Activated effector memory CD4-positive, alpha-beta T cell treated with Interleukin-2 at 50 U/mL for 16 hours (primary cell): ENCODE data around the gene NOM1.
"Not testable (repeated sequence)": the region's sequence is repeated elsewhere in the genome, so short reads cannot be mapped to it uniquely, and the experiment has no call there.

ENCODE experiments used
- DNase-seq: peaks from one replicate; pipeline ENCODE4 v3.0.0-alpha.2; 2020

Gene NOM1

GRCh38 chr7:156940421-156941122, 8.9 kb upstream of the NOM1 start:
- DNase-seq = no peak

GRCh38 chr7:156941393-156942182, 7.9 kb upstream of the NOM1 start:
- DNase-seq = no peak

- no peak for DNase-seq
These were observed 6.8 kb upstream of the NOM1 start for GRCh38 chr7:156942708-156943090.

- no peak for DNase-seq
These were observed 6.1 kb upstream of the NOM1 start for GRCh38 chr7:156943091-156944041.

GRCh38 chr7:156944876-156945275, 4.6 kb upstream of the NOM1 start:
- DNase-seq = no peak

GRCh38 chr7:156947120-156947843, 2.2 kb upstream of the NOM1 start:
- no peak for DNase-seq

- no peak for DNase-seq
These were observed 1.2 kb upstream of the NOM1 start for GRCh38 chr7:156948361-156948760.

GRCh38 chr7:156950381-156950858, 908 bp downstream of the NOM1 start:
- DNase-seq = no peak

- DNase-seq = not testable (repeated sequence)
These were observed 3.7 kb downstream of the NOM1 start for GRCh38 chr7:156953215-156953614.

- DNase-seq = no peak
These were observed 5.4 kb downstream of the NOM1 start for GRCh38 chr7:156954941-156955340.

- DNase-seq = no peak
These were observed 7.2 kb downstream of the NOM1 start for GRCh38 chr7:156956727-156957126.

- DNase-seq = no peak
These were observed 12.6 kb downstream of the NOM1 start for GRCh38 chr7:156962145-156962544.

GRCh38 chr7:156962897-156963296, 13.4 kb downstream of the NOM1 start:
- DNase-seq = no peak

GRCh38 chr7:156963472-156963871, 14.0 kb downstream of the NOM1 start:
- DNase-seq = no peak

GRCh38 chr7:156964971-156965370, 15.5 kb downstream of the NOM1 start:
- no peak for DNase-seq

- no peak for DNase-seq
These were observed 16.9 kb downstream of the NOM1 start for GRCh38 chr7:156966387-156966786.

GRCh38 chr7:156968183-156968582, 18.7 kb downstream of the NOM1 start:
- DNase-seq = no peak

GRCh38 chr7:156969972-156970420, 20.5 kb downstream of the NOM1 start:
- DNase-seq = no peak

- DNase-seq = no peak
These were observed 26.1 kb downstream of the NOM1 start for GRCh38 chr7:156975620-156976019.

- DNase-seq = no peak
These were observed 29.6 kb downstream of the NOM1 start for GRCh38 chr7:156979007-156979606.

GRCh38 chr7:156979711-156980110, 30.2 kb downstream of the NOM1 start:
- DNase-seq = no peak
